Stimulated activated effector memory CD8-positive, alpha-beta T cell treated with anti-CD3 and anti-CD28 coated beads, Interleukin-12 subunit alpha, Interleukin-12 subunit beta, amount 100 ng/mL, for 72 hours (primary cell): ENCODE measurements around the gene TSPAN17.

Experiments used
- ATAC-seq: fragments of 150-1000 bp; cut with Tn5 transposase; 2 replicates; pipeline ENCODE4 v1.10.0; 2021
- DNase-seq, 2 donors: peaks; one replicate each; pipeline ENCODE4 v3.0.0; 2021 to 2022; ENCODE audit warnings: low spot score in 2 of 2
- H3K27ac Mint-ChIP-seq: one replicate; pipeline ENCODE4 v1.8.0; 2022; ENCODE audit warnings: mild to moderate bottlenecking, mixed read lengths
- H3K36me3 Mint-ChIP-seq: one replicate; pipeline ENCODE4 v1.8.0; 2022; ENCODE audit warnings: mild to moderate bottlenecking, mixed read lengths
- H3K4me1 Mint-ChIP-seq: one replicate; pipeline ENCODE4 v1.8.0; 2022; ENCODE audit warnings: mixed read lengths
- H3K4me3 Mint-ChIP-seq: one replicate; pipeline ENCODE4 v1.8.0; 2022; ENCODE audit warnings: mild to moderate bottlenecking, mixed read lengths
- H3K9me3 Mint-ChIP-seq: one replicate; pipeline ENCODE4 v1.8.0; 2022; ENCODE audit warnings: mixed read lengths

TSPAN17 gene

DNA sequence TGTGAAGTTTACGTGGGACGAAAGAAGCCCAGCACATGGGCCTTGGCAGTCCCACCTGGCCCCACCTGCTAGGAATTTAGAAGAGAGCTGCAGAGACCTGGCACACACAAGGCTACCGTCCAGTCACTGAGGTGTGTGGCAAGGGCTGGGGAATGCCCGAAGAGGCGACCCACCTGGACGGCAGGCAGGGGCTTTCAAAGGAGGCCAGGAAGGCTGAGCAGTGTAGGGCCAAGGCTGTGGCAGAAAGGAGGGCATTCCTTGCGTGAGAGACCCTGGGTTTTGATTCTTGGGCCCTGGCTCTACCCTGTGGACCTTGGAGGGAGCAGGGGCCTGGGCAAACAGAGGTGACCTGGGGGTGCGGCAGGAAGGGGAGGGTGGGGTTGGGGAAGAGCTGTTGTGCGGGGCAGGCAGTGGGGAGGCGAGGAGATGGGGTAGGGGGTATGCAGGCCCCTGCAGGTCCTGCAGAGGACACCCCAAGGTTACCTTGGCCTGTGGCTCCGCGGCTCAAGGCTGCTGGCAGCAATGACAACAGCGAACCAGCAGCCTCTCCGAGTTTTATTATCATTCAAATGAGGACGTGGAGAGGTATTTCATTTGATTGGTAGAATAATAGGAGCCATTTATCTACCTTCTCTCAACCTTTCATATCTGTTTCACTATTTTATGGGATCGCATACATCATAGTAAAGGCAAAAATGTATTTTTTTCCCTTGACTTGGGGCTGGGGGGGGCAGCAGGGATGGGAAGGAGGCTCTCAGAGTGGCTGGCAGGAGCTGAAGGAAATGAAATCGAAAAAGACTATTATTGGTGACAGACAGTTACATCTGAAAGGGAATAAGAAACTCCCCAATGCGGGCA, 24.8 kb downstream of the TSPAN17 start:
- Mint-ChIP-seq H3K9me3 (no peaks in the 10 kb centered on the region), H3K36me3 (no peaks in the 10 kb centered on the region), H3K4me3 (no peak overlapping the region), H3K27ac (no peak overlapping the region), H3K4me1 (no peaks in the 10 kb centered on the region)
- no peak for ATAC-seq
- no peak for DNase-seq

DNA sequence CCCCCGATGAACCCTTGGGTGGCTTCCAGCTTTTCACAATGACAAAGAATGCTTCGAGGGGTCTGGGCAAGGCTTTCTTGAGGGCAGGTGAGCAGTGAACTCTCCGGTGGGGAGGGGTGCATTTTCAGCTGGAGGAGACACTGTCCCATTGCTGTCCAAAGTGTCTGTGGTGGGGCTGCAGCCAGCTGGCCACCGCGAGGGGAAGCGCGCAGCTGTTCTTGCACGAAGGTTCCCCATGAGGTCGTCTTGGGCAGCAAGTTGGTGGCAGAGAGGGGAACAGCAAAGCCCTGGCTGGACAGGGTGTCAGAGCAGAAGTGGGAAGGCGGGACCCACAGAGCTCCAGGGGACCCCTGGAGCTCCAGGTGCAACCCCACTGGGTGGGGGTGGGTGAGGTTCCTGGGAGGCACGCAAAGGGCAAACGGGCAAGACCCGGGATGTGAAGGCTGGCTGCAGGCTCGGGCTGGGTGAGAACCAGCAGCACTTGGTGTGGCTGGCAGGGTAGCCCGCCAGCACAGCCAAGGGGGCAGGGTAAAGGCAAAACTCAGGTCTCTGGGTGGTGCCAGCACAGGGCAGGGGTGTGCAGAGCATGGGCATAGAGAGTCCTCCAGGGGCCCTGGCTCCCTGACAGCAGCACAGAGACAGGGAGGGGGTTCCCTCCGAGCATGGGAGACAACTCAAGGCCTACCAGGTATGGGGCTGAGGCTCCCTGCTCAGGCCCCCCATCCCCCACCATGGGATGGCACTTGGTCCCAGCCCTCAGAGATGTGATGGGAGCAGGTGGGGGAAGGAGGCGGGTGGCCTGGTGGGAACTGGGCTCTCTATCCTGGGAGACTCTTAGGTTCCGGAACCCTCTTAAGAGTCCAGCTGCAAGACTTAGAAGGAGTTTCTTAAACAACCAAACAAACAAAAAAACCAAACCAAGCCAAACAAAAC, 26.6 kb downstream of the TSPAN17 start:
- H3K9me3 Mint-ChIP-seq, result no peaks in the 10 kb centered on the region

DNA sequence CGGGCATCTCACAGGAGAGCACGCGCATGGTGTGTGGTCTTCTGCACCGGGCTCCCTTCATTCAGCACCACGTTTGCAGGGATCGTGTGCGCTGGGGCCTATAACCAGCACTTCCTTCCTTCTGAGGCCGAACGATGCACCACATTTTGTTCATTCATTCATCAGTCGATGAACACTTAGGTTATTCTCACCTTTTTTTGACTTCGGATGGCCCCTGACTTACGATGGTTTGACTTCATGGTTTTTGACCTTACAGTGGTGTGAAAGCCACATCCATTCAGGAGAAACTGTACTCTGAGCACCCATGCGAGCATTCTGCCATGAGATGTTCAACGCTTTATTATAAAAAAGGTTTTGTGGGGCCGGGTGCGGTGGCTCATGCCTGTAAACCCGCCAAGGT, 27.5 kb downstream of the TSPAN17 start:
- no peak for ATAC-seq
- no peaks in the 10 kb centered on the region for H3K4me1 Mint-ChIP-seq
- H3K36me3 Mint-ChIP-seq, result no peaks in the 10 kb centered on the region
- H3K27ac Mint-ChIP-seq, result no peak overlapping the region
- no peak for DNase-seq
- no peak overlapping the region for H3K4me3 Mint-ChIP-seq
- H3K9me3 Mint-ChIP-seq, result no peaks in the 10 kb centered on the region

More for the DNA sequence above, 26.6 kb downstream of the TSPAN17 start:
- no peaks in the 10 kb centered on the region for H3K36me3 Mint-ChIP-seq
- H3K4me1 Mint-ChIP-seq, result no peaks in the 10 kb centered on the region
- ATAC-seq (no peak), DNase-seq (no peak)
- H3K4me3 Mint-ChIP-seq, result no peak overlapping the region
- no peak overlapping the region for H3K27ac Mint-ChIP-seq

DNA sequence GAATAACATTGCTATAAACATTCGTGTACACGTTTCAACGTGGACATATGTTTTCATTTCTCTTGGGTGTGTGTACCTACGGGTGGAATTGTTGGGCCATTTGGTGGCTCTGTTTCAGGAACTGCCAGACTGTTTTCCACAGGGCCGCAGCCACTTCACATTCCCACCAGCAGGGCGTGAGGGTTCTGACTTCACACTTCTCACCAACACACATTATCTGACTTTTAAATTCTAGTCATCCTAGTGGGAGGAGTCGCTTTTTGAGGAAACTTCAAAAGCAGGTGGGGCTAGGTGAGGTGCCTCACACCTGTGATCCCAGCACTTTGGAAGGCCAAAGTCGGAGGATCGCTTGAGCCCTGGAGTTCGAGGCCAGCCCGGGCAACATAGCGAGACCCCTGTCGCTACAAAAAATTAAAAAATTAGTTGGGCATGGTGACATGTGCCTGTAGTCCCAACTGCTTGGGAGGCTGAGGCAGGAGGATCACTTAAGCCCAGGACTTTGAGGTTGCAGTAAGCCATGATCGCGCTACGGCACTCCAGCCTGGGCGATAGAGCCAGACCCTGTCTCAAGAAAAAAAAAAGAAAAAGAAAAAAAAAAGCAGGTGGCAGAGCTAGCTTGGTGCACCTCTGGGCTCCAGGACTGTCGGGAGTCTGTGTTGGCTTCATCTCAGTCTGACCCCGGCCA, 28.5 kb downstream of the TSPAN17 start:
- Mint-ChIP-seq H3K36me3 (no peaks in the 10 kb centered on the region), H3K27ac (no peak overlapping the region), H3K4me3 (no peak overlapping the region), H3K9me3 (no peaks in the 10 kb centered on the region), H3K4me1 (no peaks in the 10 kb centered on the region)
- ATAC-seq (no peak), DNase-seq (no peak)

DNA sequence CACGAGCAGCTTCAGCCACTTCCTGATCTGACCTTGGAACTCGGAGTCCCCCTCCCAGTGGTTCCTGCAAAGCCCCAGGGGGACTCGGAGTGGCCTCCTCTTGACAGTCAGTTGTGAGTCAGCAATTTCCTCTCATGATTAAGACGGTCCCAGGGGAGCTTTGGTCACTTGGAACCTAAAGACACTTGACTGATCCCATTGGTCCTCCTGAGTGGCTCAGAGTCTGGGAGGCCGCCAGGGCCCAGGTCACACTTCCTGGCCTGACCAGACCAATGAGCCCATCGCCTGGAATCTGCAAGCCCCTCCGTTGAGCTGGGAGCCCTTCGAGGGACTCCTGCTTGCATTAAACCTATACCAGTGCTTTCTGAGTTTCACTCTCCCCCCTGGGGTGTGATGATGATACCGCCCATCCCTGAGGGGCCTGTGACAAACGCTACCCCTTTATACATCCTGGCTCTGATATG, 29.1 kb downstream of the TSPAN17 start:
- DNase-seq (no peak), ATAC-seq (peak; percentile 6)
- Mint-ChIP-seq H3K4me1 (no peaks in the 10 kb centered on the region), H3K4me3 (no peak overlapping the region), H3K9me3 (no peaks in the 10 kb centered on the region), H3K36me3 (no peaks in the 10 kb centered on the region), H3K27ac (no peak overlapping the region)

DNA sequence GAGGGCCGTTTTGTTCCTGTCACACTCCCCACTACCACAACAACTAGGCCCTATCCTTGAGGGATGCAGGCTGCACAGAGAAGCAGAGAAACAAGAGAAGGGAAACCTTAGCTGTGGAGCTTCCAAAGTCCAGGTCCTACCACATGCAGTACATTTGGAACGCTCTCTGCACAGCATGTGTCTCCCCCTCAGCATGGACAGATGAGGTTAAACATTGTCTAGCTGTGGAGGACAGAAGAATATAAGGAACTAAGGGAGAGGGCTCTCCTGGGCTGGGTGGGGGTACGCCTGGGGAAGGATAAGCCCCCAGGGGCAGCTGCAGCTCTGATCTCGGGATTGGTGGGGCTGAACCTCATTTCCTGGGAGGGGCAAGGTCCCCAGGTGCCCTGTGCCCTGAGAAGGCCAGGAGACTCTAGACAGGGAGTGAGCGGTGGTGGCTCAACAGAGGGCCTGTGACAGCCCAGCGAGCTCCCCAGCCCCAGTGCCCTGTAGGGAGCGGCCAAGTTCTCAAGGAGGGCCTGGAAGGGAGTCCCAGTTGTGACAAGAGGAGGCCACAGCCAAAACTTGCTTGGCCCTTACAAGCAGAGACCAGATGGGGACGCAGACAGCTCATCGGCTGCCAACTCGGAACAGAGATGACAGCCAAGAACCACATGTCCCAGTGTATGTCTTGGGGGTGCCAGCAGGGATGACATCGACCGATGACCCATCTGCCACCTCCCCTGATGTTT, 30.1 kb downstream of the TSPAN17 start:
- no peaks in the 10 kb centered on the region for H3K9me3 Mint-ChIP-seq
- no peak for ATAC-seq
- H3K27ac Mint-ChIP-seq, result no peak overlapping the region
- H3K36me3 Mint-ChIP-seq, result no peaks in the 10 kb centered on the region
- H3K4me1 Mint-ChIP-seq, result no peaks in the 10 kb centered on the region
- no peak overlapping the region for H3K4me3 Mint-ChIP-seq
- no peak for DNase-seq

DNA sequence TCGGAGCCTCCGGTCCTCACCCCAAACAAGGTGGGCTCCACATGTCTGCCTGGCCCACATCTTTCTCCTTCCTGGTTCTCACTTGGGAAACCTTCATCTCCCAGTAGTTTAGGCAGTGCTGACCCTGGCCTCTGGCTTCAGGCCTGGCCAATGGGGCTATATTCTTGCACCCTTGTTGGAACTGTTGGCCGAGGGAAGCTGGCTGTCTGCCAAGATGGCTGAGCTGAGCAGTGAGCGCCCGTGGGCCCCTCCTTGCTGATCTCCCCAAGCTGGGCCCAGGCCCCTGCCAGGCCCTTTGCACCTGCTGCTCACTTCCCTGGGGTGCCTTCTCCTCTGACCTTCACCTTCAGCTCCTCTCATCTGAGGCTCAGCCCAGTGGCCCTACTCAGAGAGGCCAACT, 31.3 kb downstream of the TSPAN17 start:
- H3K4me3 Mint-ChIP-seq, result no peak overlapping the region
- no peak overlapping the region for H3K27ac Mint-ChIP-seq
- DNase-seq (no peak), ATAC-seq (no peak)
- no peaks in the 10 kb centered on the region for H3K36me3 Mint-ChIP-seq
- H3K4me1 Mint-ChIP-seq, result no peaks in the 10 kb centered on the region
- no peaks in the 10 kb centered on the region for H3K9me3 Mint-ChIP-seq

DNA sequence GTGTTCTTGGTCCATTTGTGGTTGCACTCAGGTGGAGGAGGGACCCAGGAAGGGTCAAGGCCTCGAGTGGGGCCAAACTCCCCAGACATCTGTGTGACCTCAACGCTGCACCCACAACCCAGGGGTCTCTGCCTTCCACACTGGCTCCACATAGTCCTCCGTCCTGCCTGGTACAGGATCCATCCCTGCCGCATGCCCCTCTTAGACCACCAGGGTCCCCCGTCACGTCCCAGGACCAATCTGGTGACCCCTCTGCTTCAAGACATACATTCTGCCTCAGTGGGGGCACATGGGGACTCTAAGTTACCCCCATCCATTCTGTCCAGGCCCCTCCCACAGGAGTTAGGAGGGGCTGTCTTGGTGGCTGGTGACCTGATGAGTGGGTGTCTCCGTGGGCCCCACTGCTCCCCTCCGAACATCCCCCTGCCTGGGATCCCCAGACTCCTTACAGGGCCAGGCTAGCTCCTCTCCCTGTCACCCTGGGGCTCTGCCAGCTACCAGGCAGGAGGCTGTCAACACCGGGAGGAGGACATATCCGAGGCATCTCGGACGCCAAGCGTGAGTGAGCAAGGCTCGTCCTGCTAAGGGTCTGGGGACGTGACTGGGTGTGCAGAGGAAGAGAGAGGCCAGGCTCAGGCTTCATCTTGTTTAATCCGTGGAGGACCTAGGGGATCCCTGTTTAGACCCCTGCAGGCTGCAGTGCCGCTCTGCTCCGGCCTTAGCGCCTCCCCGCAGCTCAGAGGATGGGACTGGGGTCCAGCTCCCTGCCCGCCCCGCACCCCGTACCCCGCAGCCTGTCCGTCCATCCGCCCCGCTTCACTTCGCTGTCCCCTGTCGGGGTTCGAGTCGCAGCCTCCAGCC, 32.3 kb downstream of the TSPAN17 start:
- Mint-ChIP-seq H3K4me3 (no peak overlapping the region), H3K36me3 (no peaks in the 10 kb centered on the region), H3K4me1 (no peaks in the 10 kb centered on the region), H3K27ac (no peak overlapping the region), H3K9me3 (peaks cover 4% of the 10 kb centered on the region)
- no peak for ATAC-seq
- no peak for DNase-seq

DNA sequence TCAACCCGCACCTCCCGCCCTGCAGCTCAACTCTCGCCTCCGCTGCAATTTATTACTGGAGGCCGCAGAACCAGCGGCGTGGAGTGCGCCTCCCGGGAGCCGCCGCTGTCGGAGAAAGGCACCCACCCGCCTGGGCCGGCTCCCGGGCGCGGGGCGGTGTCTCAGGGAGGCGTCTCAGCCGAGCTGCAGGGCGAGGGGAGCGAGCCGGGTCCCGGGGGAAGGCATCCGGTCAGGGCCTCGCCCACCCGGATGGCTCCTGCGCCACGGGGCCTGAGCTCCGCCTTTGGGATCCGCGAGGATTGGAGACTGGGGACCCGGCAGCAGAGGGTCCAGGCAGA, 32.9 kb downstream of the TSPAN17 start:
- DNase-seq (no peak), ATAC-seq (no peak)
- Mint-ChIP-seq H3K36me3 (no peaks in the 10 kb centered on the region), H3K27ac (no peak overlapping the region), H3K4me3 (no peak overlapping the region), H3K4me1 (peaks cover 4% of the 10 kb centered on the region), H3K9me3 (peaks cover 7% of the 10 kb centered on the region)

DNA sequence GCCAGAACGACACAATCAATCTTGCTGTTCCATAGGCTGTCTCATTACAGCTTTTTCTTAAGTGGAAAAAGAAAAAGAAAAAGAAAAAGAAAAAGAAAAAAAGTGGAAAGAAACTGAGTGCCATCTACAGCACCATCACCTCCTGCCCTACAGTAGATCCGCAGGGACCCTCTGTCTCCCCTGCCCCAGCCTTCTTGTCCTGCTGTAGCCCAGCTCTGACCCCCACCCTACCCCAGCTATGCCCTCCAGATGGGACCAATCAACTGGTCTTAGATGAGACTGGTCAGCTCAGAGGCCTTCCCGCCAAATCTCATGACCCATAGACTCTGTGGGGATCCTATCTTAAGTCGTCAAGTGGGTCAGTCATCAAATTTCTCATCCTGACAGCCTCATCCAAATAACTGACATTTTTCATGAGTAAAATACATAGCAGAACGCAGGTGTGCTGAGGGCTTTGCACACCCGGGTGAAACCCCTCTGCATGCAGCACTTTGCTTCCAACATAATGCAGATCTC, 34.8 kb downstream of the TSPAN17 start:
- Mint-ChIP-seq H3K9me3 (peaks cover 7% of the 10 kb centered on the region), H3K27ac (no peak overlapping the region), H3K4me1 (peaks cover 6% of the 10 kb centered on the region), H3K4me3 (no peak overlapping the region), H3K36me3 (no peaks in the 10 kb centered on the region)
- ATAC-seq (no peak), DNase-seq (no peak)

DNA sequence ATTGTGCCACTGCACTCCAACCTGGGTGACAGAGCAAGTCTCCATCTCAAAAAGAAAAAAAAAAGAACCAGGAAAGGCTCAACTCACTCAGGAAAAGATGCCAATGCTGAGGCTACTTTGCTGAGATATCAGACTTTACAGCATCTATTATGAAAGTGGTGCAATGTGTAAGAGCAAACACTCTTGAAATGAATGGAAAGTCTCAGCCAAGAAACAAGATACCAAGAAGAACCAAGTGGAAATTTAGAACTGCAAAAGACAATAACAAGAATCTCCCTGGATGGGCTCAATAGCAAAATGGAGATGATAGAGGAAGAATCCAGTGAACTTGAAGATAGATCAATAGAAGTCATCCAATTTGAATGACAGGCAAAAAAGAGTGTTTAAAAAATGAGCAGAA, 37.7 kb downstream of the TSPAN17 start:
- no peaks in the 10 kb centered on the region for H3K36me3 Mint-ChIP-seq
- ATAC-seq (no peak), DNase-seq (no peak)

DNA sequence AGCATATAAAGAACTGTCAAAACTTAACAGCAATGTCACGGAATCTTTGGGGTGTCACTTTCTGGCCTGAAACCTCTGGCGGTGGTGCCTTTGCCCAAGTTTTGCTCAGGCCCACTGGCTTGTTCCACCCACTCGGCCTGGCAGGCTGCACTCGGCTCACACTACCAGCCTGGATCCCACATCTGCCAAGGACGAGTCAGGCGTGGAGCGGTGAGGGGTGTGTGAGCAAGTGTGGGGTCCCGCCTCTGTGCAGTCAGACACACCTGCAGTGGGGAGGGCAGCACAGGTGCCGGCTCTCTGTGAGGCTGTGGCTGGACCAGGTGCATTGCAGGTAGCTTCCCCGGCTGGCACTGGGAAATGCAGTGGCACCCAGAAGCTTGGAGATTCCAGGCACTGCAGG, 40.0 kb downstream of the TSPAN17 start:
- DNase-seq (no peak), ATAC-seq (no peak)
- Mint-ChIP-seq H3K4me1 (peaks cover 6% of the 10 kb centered on the region), H3K9me3 (peaks cover 7% of the 10 kb centered on the region), H3K36me3 (no peaks in the 10 kb centered on the region), H3K4me3 (no peak overlapping the region), H3K27ac (no peak overlapping the region)

More for the DNA sequence above, 37.7 kb downstream of the TSPAN17 start:
- no peak overlapping the region for H3K4me3 Mint-ChIP-seq
- no peak overlapping the region for H3K27ac Mint-ChIP-seq
- peaks cover 6% of the 10 kb centered on the region for H3K4me1 Mint-ChIP-seq
- H3K9me3 Mint-ChIP-seq, result peaks cover 7% of the 10 kb centered on the region

DNA sequence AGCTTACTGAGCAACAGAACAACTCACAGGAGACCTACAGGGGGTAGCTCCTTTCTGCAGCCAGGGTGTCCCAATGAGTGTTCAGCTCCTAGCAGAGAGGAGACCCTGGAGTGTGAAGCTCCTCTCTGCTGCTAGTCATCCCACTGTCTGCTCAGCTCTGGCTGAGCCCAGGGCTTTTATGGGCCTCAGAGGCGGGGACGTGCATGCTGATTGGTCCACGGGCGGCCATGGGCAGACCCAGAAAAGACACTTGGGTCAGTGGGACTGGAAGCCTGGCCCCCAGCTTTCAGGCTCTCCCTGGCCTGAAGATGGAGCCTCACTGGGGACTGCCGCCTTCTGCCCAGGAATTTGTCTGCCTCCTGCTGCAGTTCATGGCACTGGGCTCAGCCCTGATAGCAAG, 40.6 kb downstream of the TSPAN17 start:
- no peak for ATAC-seq
- Mint-ChIP-seq H3K9me3 (peaks cover 7% of the 10 kb centered on the region), H3K4me1 (peaks cover 6% of the 10 kb centered on the region)

DNA sequence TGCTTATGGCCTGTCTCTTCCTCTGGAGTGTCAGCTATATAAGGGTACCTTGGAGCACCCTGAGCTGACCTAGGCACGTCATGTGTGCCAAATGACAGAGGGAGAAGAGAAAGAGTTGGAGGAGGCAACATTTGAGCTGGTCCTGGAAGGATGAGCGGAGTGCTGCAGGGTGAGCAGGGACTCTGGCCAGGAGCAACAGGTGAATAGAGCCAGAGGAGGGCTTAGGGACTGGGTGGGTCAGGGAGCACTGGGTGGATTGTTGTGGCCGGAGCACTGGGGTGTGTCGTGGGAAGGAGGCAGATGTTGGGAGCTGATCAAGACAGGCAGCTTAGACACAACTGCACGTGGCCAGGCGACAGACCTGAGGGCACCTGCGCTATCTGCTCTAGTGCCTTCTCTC, 43.6 kb downstream of the TSPAN17 start:
- Mint-ChIP-seq H3K36me3 (no peaks in the 10 kb centered on the region), H3K4me1 (no peaks in the 10 kb centered on the region), H3K9me3 (no peaks in the 10 kb centered on the region), H3K4me3 (no peak overlapping the region), H3K27ac (no peak overlapping the region)
- DNase-seq (no peak), ATAC-seq (no peak)

More for the DNA sequence above, 40.6 kb downstream of the TSPAN17 start:
- Mint-ChIP-seq H3K27ac (no peak overlapping the region), H3K36me3 (no peaks in the 10 kb centered on the region), H3K4me3 (no peak overlapping the region)
- no peak for DNase-seq
